Neutrophil (primary cell): Measurements from ENCODE around the gene CBX6.

Experiments
- H3K27ac ChIP-seq: fragments of 200-600 bp; sonication (generic); 2 replicates; pipeline ENCODE4 v1.5.1; 2016; ENCODE audit warnings: mild to moderate bottlenecking, moderate library complexity
- H3K27me3 ChIP-seq: fragments of 200-600 bp; sonication (generic); 2 replicates; pipeline ENCODE4 v1.6.0; 2016; ENCODE audit warnings: mild to moderate bottlenecking
- H3K36me3 ChIP-seq: fragments of 200-600 bp; sonication (generic); 2 replicates; pipeline ENCODE4 v1.5.1; 2017
- H3K4me1 ChIP-seq, 2 experiments: fragments of 200-600 bp in 1 of 2; sonication (generic) in 1 of 2; 1 replicate in 1 of 2; 2 replicates in 1 of 2; pipeline versions ENCODE4 v1.5.1 to v1.6.1; 2013 to 2016; ENCODE audit warnings: low read depth in 1 of 2, low read length in 1 of 2, mild to moderate bottlenecking in 1 of 2, moderate library complexity in 1 of 2; ENCODE audit not compliant: control insufficient read depth in 1 of 2, insufficient read depth in 1 of 2
- H3K4me3 ChIP-seq, 2 experiments: fragments of 200-600 bp in 1 of 2; sonication (generic) in 1 of 2; 1 replicate in 1 of 2; 2 replicates in 1 of 2; pipeline ENCODE4 v1.5.1; 2013 to 2016; ENCODE audit warnings: low read depth in 1 of 2, low read length in 1 of 2, mild to moderate bottlenecking in 1 of 2, moderate library complexity in 1 of 2
- H3K9me3 ChIP-seq: fragments of 200-600 bp; sonication (generic); 2 replicates; pipeline ENCODE4 v1.5.1; 2016
- CTCF ChIP-seq: fragments of 200-600 bp; sonication (generic); IDR thresholded peaks from 2 replicates; pipeline ENCODE4 v1.5.1; 2016; ENCODE audit warnings: antibody characterized with exemption

CBX6 gene

GRCh38 chr22:38868886-38869381 is 3.1 kb downstream of the CBX6 start:
- H3K27me3 ChIP-seq: peaks cover 17% of the 10 kb centered on the region
- peak; percentile 85 for TF ChIP-seq CTCF
- no peaks in the 10 kb centered on the region for H3K9me3 ChIP-seq
- H3K4me3 ChIP-seq: no peak overlapping the region
- H3K4me1 ChIP-seq: peaks cover 29 to 39% of the 10 kb centered on the region in 2 experiments
- peaks cover 51% of the 10 kb centered on the region for H3K36me3 ChIP-seq
- peak overlapping the region; percentile 2 for H3K27ac ChIP-seq

- H3K4me3 ChIP-seq: no peak overlapping the region
- peaks cover 11% of the 10 kb centered on the region for H3K27me3 ChIP-seq
- peaks cover 29 to 39% of the 10 kb centered on the region in 2 experiments for H3K4me1 ChIP-seq
- TF ChIP-seq CTCF: no peak
- no peak overlapping the region for H3K27ac ChIP-seq
- no peaks in the 10 kb centered on the region for H3K9me3 ChIP-seq
- H3K36me3 ChIP-seq: peaks cover 56% of the 10 kb centered on the region
These were observed 3.7 kb downstream of the CBX6 start for GRCh38 chr22:38868286-38868721.

- no peak for TF ChIP-seq CTCF
- Histone ChIP-seq H3K36me3 (peaks cover 56% of the 10 kb centered on the region), H3K27me3 (peaks cover 5% of the 10 kb centered on the region), H3K9me3 (no peaks in the 10 kb centered on the region), H3K4me1 (peaks cover 23 to 33% of the 10 kb centered on the region in 2 experiments), H3K27ac (no peak overlapping the region), H3K4me3 (no peak overlapping the region)
These were observed 4.3 kb downstream of the CBX6 start for GRCh38 chr22:38867471-38868285.

- TF ChIP-seq CTCF: no peak
- no peak overlapping the region for H3K27ac ChIP-seq
- no peaks in the 10 kb centered on the region for H3K27me3 ChIP-seq
- peaks cover 56% of the 10 kb centered on the region for H3K36me3 ChIP-seq
- no peaks in the 10 kb centered on the region for H3K9me3 ChIP-seq
- no peak overlapping the region for H3K4me3 ChIP-seq
- peaks cover 21 to 30% of the 10 kb centered on the region in 2 experiments for H3K4me1 ChIP-seq
These were observed 4.9 kb downstream of the CBX6 start for GRCh38 chr22:38867124-38867455.

GRCh38 chr22:38866399-38867123 is 5.5 kb downstream of the CBX6 start:
- Histone ChIP-seq H3K27ac (no peak overlapping the region), H3K36me3 (peaks cover 56% of the 10 kb centered on the region), H3K27me3 (no peaks in the 10 kb centered on the region), H3K9me3 (no peaks in the 10 kb centered on the region), H3K4me3 (no peak overlapping the region), H3K4me1 (peaks cover 24 to 32% of the 10 kb centered on the region in 2 experiments)
- TF ChIP-seq CTCF: no peak
